Activated T-cell treated with anti-CD3 and anti-CD28 coated beads, Interleukin-2, amount 50 U/mL, for 72 hours (primary cell): ENCODE data around the gene GNPTAB. TPM values are rescaled to one million over a fixed set of nuclear protein-coding genes. Genes with fewer than 3 reads are reported as not detected.
"Not testable (repeated sequence)": the region's sequence is repeated elsewhere in the genome, so short reads cannot be mapped to it uniquely, and the experiment has no call there.

Experiments
- ATAC-seq, 2 donors: fragments of 150-1000 bp; cut with Tn5 transposase; replicated peaks in 1 of 2; 2 replicates each; pipeline ENCODE4 v1.10.0; 2021; ENCODE audit warnings: moderate library complexity in 2 of 2, mild to moderate bottlenecking in 1 of 2
- DNase-seq, 2 donors: peaks; one replicate each; pipeline ENCODE4 v3.0.0; 2021 to 2022; ENCODE audit warnings: mixed read lengths in 1 of 2
- H3K27ac Mint-ChIP-seq: one replicate; pipeline ENCODE4 v1.8.0; 2022; ENCODE audit warnings: mild to moderate bottlenecking, moderate library complexity, mixed read lengths
- H3K27me3 Mint-ChIP-seq: one replicate; pipeline ENCODE4 v1.8.0; 2022; ENCODE audit warnings: low read depth, mixed read lengths
- H3K36me3 Mint-ChIP-seq, 2 donors: one replicate each; pipeline ENCODE4 v1.8.0; 2022; ENCODE audit warnings: mixed read lengths in 2 of 2, mild to moderate bottlenecking in 1 of 2; ENCODE audit not compliant: insufficient read depth in 2 of 2
- H3K4me1 Mint-ChIP-seq: one replicate; pipeline ENCODE4 v1.8.0; 2022; ENCODE audit warnings: low read depth, mixed read lengths
- H3K4me3 Mint-ChIP-seq, 2 donors: one replicate each; pipeline ENCODE4 v1.8.0; 2022; ENCODE audit warnings: mild to moderate bottlenecking in 2 of 2, mixed read lengths in 2 of 2, moderate library complexity in 2 of 2
- H3K9me3 Mint-ChIP-seq, 2 donors: one replicate each; pipeline ENCODE4 v1.8.0; 2022; ENCODE audit warnings: mixed read lengths in 2 of 2
- total RNA-seq, 2 donors: library from RNA; stranded (reverse); gene quantifications; one replicate each; pipeline ENCODE4 v1.2.3, GENCODE V29; 2022

Gene GNPTAB
- total RNA-seq, 2 donors from 2014 or later: 32.3 to 44.3 TPM

DNA sequence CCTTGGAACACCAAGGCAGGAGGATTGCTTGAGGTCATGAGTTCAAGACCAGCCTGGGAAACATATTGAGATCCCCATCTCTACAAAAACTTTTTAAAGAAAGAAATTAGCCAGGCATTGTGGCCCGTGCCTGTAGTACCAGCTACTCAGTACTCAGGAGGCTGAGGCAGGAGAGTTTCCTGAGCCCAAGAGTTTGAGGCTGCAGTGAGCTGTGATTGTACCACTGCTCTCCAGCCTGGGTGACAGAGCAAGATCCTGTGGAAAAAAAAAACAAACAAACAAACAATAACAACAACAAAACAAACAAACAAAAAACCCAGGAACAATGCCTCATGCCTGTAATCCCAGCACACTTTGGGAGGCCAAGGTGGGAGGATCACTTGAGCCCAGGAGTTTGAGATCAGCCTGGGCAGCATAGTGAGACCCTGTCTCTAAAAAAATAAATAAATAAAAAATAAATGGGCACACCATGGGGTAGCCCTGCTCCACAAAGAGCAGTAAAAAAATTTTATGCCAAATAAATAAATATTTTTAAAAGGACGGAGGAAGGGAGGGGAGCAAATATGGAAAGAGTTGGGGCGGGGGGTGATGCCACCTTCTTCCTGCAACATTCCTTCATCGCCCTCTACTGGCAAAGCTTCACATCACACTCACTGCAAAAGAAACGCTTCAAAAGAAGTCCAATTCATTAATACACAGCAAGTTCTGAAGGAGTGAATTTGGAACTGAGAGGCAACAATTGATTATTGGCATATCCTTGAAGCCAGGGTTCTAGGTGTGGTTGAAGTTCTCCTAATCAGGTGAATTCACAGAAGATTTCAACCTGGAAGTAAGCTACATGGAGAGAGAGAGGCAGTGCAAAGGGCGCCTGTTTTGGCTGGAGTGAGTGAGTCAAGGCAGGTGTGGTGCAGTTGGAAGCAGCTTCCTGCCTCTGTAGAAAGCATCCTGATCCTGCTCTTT is 8.8 kb upstream of the GNPTAB start:
- peak; percentile 53 to 71 for ATAC-seq
- Mint-ChIP-seq H3K4me3 (no peak overlapping the region), H3K9me3 (no peaks in the 10 kb centered on the region), H3K4me1 (peaks cover 9% of the 10 kb centered on the region), H3K27ac (no peak overlapping the region), H3K36me3 (no peaks in the 10 kb centered on the region), H3K27me3 (no peaks in the 10 kb centered on the region)
- peak; percentile 73 to 74 for DNase-seq

DNA sequence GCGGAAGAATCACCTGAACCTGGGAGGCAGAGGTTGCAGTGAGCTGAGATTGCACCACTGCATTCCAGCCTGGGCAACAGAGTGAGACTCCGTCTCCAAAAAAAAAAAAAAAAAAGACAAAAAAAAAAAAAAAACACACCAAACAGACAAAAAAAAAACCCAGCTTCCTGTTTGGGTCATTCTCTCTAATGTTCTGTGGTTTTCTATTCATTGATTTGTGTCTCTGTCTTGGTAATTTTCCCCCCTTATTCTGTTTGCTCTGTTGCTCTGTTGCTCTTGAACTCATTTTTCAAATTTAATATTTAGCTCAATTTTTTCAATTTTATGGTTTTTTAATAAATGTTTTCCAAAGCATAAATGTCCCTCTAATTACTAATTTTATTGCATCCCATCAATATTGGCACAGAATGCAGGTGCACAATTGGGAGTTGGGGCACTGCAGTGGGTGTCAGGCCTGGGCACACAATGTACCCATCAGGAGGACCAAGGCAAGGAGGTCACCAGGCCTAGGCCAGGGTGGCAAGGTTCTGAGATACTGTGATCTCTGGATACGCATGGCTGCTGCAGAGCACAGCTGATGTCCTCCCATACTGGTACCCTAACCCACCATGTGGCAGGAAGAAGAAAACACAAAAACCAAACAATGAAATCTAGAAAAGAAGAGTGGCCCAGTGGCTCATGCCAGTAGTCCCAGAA is 8.0 kb upstream of the GNPTAB start:
- DNase-seq: no peak
- H3K27ac Mint-ChIP-seq: no peak overlapping the region
- no peaks in the 10 kb centered on the region for H3K9me3 Mint-ChIP-seq
- no peak overlapping the region for H3K4me3 Mint-ChIP-seq
- H3K4me1 Mint-ChIP-seq: peaks cover 9% of the 10 kb centered on the region
- no peaks in the 10 kb centered on the region for H3K36me3 Mint-ChIP-seq
- ATAC-seq: peak; percentile 43 to 55
- no peaks in the 10 kb centered on the region for H3K27me3 Mint-ChIP-seq

DNA sequence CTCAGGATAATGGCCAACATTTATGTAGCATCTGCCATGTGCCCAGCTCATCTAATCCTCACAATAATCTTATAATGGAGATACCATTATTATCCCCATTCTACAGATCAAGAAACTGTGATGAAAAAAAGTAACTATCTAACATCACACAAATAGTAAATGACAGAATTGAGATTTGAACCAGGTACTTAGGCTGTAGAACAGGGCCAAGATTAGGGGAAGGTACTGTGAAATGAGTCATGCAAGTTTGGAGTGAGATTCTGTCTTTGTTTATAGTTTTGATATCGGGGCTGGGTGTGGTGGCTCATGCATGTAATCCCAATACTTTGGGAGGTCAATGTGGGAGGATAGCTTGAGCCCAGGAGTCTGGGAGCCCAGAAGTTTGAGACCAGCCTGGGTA is 1.3 kb upstream of the GNPTAB start:
- DNase-seq (no peak), ATAC-seq (no peak)
- no peaks in the 10 kb centered on the region for H3K27me3 Mint-ChIP-seq
- H3K4me3 Mint-ChIP-seq: peak overlapping the region in 1 of 2 donors; percentile 88
- H3K4me1 Mint-ChIP-seq: peaks cover 40% of the 10 kb centered on the region
- H3K36me3 Mint-ChIP-seq: no peaks in the 10 kb centered on the region
- H3K9me3 Mint-ChIP-seq: no peaks in the 10 kb centered on the region
- no peak overlapping the region for H3K27ac Mint-ChIP-seq

DNA sequence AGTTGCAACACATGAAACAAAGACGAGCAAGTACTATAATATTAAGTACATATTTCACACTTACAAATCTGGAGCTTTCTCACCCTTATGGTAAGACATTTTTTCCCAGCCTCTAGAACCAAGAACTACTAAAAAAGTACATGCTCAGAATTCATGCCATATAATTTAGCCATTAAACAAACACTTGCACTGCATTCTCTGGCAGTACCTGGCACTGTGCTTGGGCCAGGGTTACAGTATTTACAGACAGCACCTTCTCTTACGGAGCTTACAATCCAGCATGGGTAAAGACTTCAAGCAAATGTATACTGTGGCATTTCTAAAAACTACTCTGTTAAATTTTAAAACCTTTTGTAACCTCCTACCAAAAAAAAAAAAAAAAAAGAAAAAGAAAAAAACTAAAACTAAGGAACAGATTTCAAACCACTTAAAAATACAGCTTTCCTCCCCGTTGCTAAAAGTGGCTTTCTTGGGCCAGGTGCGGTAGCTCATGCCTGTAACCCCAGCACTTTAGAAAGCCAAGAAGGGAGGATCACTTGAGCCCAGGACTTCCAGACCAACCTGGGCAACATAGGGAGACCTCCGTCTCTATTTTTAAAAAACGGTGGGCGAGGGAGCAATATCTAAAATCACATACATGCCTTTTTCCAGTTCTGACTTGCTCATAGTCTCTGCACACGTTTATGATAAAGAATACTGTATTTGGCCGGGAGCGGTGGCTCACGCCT is 956 bp downstream of the GNPTAB start:
- ATAC-seq (no peak), DNase-seq (no peak)
- peaks cover 60% of the 10 kb centered on the region for H3K4me1 Mint-ChIP-seq
- no peaks in the 10 kb centered on the region for H3K36me3 Mint-ChIP-seq
- no peaks in the 10 kb centered on the region for H3K9me3 Mint-ChIP-seq
- no peaks in the 10 kb centered on the region for H3K27me3 Mint-ChIP-seq
- H3K4me3 Mint-ChIP-seq: peak overlapping the region; percentile 91 to 99
- peak overlapping the region; percentile 94 for H3K27ac Mint-ChIP-seq

DNA sequence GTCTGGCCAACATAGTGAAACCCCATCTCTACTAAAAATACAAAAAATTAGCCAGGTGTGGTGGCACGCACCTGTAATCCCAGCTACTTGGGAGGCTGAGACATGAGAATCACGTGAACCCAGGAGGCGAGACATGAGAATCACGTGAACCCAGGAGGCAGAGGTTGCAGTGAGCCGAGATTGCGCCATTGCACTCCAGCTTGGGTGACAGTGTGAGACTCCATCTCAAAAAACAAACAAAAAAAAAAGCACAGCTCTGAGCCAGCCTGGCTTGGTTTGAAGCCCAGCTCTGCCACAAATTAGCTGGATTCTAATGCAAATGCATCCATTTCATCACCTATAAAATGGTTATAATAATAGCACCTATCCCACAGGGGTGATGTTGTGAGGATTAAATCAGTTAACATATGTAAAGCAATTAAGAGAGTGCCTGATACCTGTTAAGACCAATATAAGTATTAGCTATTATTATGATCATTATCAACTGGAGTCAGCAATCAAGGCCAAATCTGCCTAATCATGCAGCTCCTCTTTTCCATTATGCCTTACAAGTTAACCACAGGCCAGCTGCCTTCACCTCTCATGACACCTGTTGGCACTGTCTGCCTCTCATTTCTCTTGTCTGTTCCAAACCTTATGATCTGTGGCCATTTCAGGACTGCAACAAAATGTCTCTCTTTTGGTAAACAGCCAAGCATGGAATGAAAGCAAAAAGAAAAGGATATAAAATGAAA is 2.1 kb downstream of the GNPTAB start:
- H3K4me3 Mint-ChIP-seq: peak overlapping the region; percentile 91 to 99

DNA sequence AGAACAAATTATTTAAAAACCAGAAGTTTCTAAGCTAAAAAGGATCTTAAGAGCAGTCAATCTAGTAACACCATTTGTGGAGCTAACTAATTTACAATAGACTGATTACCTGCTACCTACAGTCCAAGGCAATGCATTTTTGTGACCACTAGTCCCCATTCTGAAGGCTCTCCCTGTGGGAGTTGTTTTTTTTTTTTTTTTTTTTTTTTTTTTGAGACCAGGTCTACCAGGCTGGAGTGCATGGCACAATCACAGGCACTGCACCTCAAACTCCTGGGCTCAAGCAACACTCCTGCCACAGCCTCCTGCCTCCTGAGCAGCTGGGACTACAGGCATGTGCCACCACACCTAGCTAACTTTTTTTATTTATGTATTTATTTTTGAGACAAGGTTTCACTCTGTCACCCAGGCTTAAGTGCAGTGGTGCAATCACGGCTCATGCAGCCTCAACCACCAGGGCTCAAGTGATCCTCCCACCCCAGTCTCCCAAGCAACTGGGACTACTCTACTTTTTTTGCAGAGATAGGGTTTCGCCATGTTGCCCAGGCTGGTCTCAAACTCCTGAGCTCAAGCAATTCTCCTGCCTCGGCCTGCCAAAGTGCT is 3.9 kb downstream of the GNPTAB start:
- H3K4me1 Mint-ChIP-seq: peaks cover 81% of the 10 kb centered on the region
- H3K27ac Mint-ChIP-seq: peak overlapping the region; percentile 81

More for the DNA sequence above, 2.1 kb downstream of the GNPTAB start:
- H3K4me1 Mint-ChIP-seq: peaks cover 69% of the 10 kb centered on the region
- no peak for ATAC-seq
- H3K9me3 Mint-ChIP-seq: no peaks in the 10 kb centered on the region
- H3K36me3 Mint-ChIP-seq: no peaks in the 10 kb centered on the region
- DNase-seq: no peak
- H3K27me3 Mint-ChIP-seq: no peaks in the 10 kb centered on the region
- H3K27ac Mint-ChIP-seq: peak overlapping the region; percentile 94

DNA sequence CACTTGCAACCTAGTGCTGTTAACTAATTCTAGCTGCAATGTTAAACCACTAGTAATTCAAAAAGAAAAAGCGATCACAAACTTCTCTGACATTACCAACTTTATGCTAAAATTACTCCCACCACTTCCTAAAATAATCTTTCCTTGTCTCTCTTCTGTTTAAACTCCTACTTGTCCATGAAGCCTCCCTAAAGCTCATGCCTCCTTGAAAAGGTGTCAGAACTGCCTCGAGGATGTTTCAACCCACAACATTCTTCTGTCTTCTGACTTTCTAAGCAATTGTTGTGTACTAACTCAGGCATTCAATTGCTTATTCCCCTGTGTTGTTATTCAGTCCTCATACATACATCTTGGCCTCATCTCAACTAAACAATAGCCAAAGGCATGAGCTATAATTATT is 5.9 kb downstream of the GNPTAB start:
- H3K4me3 Mint-ChIP-seq: peak overlapping the region; percentile 14 to 16

More for the DNA sequence above, 3.9 kb downstream of the GNPTAB start:
- Mint-ChIP-seq H3K9me3 (no peaks in the 10 kb centered on the region), H3K36me3 (no peaks in the 10 kb centered on the region), H3K4me3 (peak overlapping the region in 1 of 2 donors; percentile 45), H3K27me3 (no peaks in the 10 kb centered on the region)
- ATAC-seq: no peak
- DNase-seq: no peak

DNA sequence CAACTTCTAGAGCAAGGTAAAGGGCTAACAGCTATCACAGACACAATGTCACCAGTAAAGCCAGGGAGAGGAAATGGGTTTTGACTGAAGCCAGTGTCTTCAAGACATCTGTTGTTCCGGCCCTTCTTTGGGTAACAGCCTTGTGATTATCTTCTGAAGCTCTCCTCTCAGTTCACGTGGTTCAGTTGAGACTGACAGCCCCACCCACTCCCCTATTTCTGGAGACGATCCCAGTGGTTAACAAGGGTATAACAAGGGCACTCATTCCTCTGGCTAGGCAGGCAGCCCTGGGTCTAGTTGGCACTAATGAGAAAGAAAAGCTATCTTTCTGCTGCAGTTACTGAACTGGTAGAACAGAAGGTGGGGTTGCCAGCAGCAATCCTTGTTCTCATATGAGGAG is 6.9 kb downstream of the GNPTAB start:
- Mint-ChIP-seq H3K36me3 (peaks cover 2 to 8% of the 10 kb centered on the region in 2 donors), H3K4me1 (peaks cover 93% of the 10 kb centered on the region), H3K27ac (peak overlapping the region; percentile 86), H3K9me3 (no peaks in the 10 kb centered on the region), H3K27me3 (no peaks in the 10 kb centered on the region), H3K4me3 (peak overlapping the region; percentile 31 to 74)
- ATAC-seq (peak; percentile 89 to 91), DNase-seq (peak; percentile 65 to 75)

More for the DNA sequence above, 5.9 kb downstream of the GNPTAB start:
- Mint-ChIP-seq H3K9me3 (no peaks in the 10 kb centered on the region), H3K27ac (peak overlapping the region; percentile 4), H3K4me1 (peaks cover 92% of the 10 kb centered on the region), H3K36me3 (peaks cover 0 to 3% of the 10 kb centered on the region in 2 donors), H3K27me3 (no peaks in the 10 kb centered on the region)
- DNase-seq (no peak), ATAC-seq (no peak)

DNA sequence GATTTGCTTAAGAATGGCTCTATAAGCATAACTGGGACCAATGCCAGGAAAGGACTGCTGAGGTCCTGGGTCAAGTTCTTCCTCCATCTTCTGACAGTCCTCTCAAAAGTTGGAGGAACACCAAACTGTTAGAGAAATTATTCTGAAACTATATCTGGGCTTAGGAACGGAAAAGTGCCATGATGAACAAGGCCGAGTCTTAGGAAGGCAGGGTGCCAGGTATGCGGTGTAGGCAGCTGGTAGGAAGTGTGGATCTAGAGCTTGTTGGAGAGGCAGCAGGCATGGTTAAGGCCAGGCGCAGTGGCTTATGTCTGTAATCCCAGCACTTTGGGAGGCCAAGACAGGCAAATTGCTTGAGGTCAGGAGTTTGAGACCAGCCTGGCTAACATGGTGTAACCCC is 7.7 kb downstream of the GNPTAB start:
- H3K27me3 Mint-ChIP-seq: no peaks in the 10 kb centered on the region
- H3K4me3 Mint-ChIP-seq: peak overlapping the region; percentile 25 to 56
- ATAC-seq: no peak
- H3K36me3 Mint-ChIP-seq: peaks cover 2 to 14% of the 10 kb centered on the region in 2 donors
- no peak for DNase-seq
- H3K4me1 Mint-ChIP-seq: peaks cover 95% of the 10 kb centered on the region
- no peak overlapping the region for H3K27ac Mint-ChIP-seq
- peaks cover 1 to 2% of the 10 kb centered on the region in 2 donors for H3K9me3 Mint-ChIP-seq

DNA sequence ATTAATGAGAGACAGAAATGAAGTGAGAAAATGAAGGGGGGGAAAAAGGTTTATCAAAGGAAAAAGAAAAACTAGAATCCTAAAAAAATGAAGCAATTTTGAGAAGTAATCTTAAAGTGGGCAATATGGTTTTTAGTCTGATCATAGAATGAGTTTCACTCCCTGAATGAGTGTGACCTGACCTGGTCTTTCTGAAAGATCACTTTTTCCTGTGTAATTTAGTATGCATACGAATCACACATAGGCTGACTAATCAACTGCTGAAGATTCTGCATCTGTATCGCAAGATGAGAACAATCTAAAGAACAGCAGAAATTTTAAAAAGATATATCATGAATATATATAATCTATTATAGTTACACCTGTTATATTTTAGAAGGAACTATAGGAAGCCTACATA is 11.3 kb downstream of the GNPTAB start:
- peak overlapping the region; percentile 9 for H3K27ac Mint-ChIP-seq
- ATAC-seq (peak; percentile 83 to 85), DNase-seq (no peak)
- H3K27me3 Mint-ChIP-seq: no peaks in the 10 kb centered on the region
- H3K4me3 Mint-ChIP-seq: peak overlapping the region; percentile 61 to 62
- peaks cover 6 to 8% of the 10 kb centered on the region in 2 donors for H3K9me3 Mint-ChIP-seq
- H3K4me1 Mint-ChIP-seq: peaks cover 81% of the 10 kb centered on the region
- H3K36me3 Mint-ChIP-seq: peaks cover 6 to 22% of the 10 kb centered on the region in 2 donors

DNA sequence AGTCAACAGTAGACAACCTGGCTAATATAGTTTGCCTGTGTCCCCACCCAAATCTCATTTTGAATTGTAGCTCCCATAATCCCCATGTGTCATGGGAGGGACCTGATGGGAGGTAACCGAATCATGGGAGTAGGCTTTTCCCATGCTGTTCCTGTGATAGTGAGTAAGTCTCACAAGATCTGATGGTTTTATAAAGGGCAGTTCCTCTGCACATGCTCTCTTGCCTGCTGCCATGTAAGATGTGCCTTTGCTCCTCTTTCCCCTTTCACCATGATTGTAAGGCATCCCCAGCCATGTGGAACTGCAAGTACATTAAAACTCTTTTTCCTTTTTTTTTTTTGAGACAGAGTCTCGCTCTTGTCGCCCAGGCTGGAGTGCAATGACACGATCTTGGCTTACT is 12.1 kb downstream of the GNPTAB start:
- peak overlapping the region; percentile 39 for H3K27ac Mint-ChIP-seq
- H3K36me3 Mint-ChIP-seq: peaks cover 6 to 22% of the 10 kb centered on the region in 2 donors
- peak overlapping the region; percentile 61 to 62 for H3K4me3 Mint-ChIP-seq
- DNase-seq, ATAC-seq, H3K9me3 Mint-ChIP-seq, H3K27me3 Mint-ChIP-seq: not testable (repeated sequence)
- peaks cover 76% of the 10 kb centered on the region for H3K4me1 Mint-ChIP-seq

DNA sequence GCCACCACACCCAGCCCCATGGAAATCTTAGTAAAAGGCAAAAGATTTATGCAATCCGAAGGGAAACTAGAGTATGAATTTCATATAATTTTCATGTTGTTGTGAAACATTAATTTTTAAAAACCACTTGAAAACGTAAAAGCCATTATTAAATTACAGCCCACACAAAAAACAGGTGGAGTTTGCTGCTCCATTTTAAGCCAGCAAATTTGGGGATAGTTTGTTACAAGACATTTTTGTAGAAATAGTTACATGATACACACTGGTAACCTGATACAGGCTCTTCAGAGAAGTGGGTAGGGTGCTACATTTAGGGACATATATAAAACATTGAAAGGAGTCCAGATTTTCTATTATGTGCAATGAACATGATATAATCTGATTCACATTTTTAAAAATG is 17.6 kb downstream of the GNPTAB start:
- Mint-ChIP-seq H3K27ac (no peak overlapping the region), H3K4me1 (peaks cover 39% of the 10 kb centered on the region), H3K36me3 (peaks cover 6 to 16% of the 10 kb centered on the region in 2 donors), H3K9me3 (peaks cover 8% of the 10 kb centered on the region in 2 donors), H3K27me3 (no peaks in the 10 kb centered on the region), H3K4me3 (no peak overlapping the region)
- ATAC-seq (no peak), DNase-seq (no peak)
